ENCODE results near the gene BFSP2.

Gene BFSP2, protein sequence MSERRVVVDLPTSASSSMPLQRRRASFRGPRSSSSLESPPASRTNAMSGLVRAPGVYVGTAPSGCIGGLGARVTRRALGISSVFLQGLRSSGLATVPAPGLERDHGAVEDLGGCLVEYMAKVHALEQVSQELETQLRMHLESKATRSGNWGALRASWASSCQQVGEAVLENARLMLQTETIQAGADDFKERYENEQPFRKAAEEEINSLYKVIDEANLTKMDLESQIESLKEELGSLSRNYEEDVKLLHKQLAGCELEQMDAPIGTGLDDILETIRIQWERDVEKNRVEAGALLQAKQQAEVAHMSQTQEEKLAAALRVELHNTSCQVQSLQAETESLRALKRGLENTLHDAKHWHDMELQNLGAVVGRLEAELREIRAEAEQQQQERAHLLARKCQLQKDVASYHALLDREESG

DNA sequence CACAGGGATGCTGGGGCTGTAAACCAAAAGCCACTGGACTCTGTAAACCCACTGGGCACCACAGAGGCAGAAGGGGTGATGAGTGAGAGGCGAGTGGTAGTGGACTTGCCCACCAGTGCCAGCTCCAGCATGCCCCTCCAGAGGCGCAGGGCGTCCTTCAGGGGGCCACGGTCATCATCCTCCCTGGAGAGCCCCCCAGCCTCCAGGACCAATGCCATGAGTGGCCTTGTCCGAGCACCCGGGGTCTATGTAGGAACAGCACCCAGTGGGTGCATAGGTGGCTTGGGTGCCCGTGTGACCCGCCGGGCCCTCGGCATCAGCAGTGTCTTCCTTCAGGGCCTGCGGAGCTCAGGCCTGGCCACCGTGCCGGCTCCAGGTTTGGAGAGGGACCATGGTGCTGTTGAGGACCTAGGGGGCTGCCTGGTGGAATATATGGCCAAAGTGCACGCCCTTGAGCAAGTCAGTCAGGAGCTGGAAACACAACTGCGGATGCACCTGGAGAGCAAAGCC, at the start of gene BFSP2:
TSS of gene BFSP2 (plus strand) at position 51 of the 510 bp plus-strand sequence. CDS start at position 79, 28 bp downstream.
- DNase-seq: no peak

DNA sequence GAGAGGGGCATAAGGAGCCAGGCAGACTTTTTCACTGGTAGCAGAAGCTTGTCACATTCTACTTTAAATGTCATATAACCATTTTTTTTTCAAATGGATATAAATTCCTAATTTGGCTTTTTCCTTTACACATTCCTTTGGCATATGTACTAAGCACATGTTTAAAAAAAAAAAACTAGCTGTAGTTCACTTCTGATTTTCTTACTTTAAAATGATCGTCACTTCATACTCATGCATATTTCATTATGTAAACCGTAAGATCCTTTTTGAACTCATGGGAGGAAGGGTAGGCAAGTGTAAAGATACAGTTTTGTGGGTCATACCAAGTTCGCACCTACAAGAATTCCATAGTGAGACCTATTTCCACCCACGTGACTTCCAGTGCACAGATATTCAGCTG, 45.1 kb upstream of the BFSP2 start:
- DNase-seq: no peak

- no peak for DNase-seq
These were observed 39.4 kb upstream of the BFSP2 start for GRCh38 chr3:133360476-133360875.

DNA sequence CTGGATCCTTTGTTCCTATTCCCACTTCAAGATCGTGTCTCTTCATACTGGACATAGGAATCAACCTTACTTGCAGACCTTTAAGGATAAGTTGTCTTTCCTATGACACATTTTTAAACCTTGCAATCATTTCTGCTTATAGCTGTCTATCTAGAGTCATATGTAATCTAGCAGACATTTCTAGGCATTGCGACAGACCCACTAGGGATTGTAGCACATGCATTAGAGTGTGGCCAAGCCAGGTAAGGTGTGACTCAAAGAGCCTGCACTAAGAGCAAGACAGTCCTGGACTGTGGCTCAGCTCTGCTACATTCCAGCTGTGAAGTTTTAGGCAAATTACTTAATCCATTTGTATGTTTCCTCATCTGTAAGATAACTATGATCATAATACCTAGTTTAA, 38.8 kb upstream of the BFSP2 start:
- no peak for DNase-seq

DNA sequence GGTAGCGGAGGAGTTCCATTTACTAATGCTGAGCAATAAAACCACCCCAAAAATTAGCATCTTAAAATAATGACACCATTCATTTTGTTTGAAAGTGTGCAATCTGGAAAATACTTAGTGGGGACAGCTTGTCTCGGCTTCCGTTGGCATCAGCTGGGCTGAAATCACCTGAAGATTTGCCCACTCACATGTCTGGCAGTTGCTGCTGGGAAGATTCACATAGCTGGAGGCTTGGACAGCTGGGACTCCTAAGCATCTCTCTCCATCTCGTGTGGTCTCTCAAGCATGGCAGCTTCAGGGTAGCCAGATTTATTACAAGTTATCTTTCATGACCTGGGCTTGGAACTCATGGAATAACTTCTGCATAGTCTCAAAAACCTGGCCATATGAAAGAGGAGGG, 38.4 kb upstream of the BFSP2 start:
- DNase-seq: no peak

- no peak for DNase-seq
These were observed 37.3 kb upstream of the BFSP2 start for GRCh38 chr3:133362539-133362938.

GRCh38 chr3:133364704-133365103, 35.2 kb upstream of the BFSP2 start:
- no peak for DNase-seq

GRCh38 chr3:133366921-133367320, 32.9 kb upstream of the BFSP2 start:
- no peak for DNase-seq

DNA sequence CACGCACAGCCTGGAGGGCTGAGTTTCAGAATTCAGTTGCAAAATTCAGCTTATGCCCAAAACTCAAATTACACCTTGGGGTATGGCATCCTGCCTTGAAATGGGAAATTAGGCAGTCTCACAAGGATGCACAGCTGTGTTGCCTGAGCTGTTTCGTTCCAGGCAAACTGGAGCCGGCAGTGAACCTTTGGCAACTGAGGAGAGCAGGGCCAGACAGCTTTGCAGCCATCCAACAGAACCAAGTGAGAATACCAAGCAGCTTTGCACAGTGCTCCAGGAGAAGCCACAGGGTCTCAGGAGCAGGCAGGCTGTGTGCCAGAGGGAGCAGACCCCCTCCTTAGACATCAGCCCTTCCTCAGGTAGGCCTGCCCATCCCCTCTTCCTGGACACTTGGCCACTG, 32.5 kb upstream of the BFSP2 start:
- DNase-seq: no peak

GRCh38 chr3:133367956-133368355, 31.9 kb upstream of the BFSP2 start:
- DNase-seq: no peak

GRCh38 chr3:133368371-133369067, 31.3 kb upstream of the BFSP2 start:
- no peak for DNase-seq

- no peak for DNase-seq
These were observed 30.8 kb upstream of the BFSP2 start for GRCh38 chr3:133369068-133369440.

DNA sequence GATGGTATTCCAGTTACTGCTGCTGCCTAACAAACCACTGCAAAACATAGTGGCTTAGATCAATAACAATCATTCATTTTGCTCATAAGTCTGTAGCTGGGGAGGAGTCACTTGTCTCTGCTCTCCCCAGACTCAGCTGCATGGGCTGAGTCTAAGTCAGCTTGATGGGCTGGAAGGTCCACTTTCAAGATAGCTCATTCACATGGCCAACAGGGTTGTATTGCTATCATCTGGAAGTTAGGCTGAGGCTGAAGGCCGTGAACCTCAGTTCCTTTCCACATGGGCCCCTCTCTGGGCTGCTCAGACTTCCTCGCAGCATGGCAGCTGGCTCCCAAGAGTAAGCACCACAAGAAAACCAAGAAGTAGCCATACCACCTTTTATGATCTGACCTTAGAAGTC, 28.7 kb upstream of the BFSP2 start:
- no peak for DNase-seq

DNA sequence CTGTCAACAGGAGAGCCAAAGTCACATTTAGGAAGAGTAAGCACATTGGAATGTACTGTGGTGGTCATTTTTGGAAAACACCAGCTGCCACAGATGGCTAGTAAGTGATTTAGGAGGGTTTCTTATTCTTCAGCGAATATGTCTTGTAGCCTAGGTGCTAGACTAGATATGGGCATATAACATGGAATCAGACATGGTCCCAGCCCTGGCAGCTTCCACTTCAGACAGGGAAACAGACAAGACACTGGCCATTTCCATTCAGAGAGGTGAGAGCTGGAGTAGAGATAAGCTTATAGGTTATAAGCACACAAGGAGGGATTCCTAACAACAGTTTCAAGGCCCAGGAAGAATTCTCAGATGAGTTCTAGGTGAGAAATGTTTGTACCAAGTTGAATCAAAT, 28.2 kb upstream of the BFSP2 start:
- DNase-seq: no peak

GRCh38 chr3:133374708-133375402, 25.0 kb upstream of the BFSP2 start:
- no peak for DNase-seq

GRCh38 chr3:133375403-133375745, 24.5 kb upstream of the BFSP2 start:
- DNase-seq: no peak

GRCh38 chr3:133376810-133377209, 23.0 kb upstream of the BFSP2 start:
- DNase-seq: no peak

DNA sequence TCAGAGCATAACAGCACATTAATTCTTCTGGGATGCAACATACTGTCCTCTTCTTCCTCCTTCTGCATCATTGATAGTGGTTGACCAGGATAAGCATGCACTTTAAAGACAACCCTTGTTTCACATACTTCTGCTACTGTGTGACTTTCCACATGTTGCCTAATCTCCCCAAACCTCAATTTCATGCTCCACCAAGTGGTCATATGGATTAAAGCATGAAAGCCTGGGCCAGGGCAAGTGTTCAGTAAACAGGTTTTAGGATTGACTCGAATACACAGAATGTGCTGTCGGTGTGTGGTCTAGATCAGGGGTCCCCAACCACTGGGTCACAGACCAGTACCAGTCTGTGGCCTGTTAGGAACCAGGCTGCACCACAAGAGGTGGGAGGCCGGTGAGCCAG, 22.5 kb upstream of the BFSP2 start:
- DNase-seq: no peak

GRCh38 chr3:133379926-133380325, 19.9 kb upstream of the BFSP2 start:
- DNase-seq: no peak

DNA sequence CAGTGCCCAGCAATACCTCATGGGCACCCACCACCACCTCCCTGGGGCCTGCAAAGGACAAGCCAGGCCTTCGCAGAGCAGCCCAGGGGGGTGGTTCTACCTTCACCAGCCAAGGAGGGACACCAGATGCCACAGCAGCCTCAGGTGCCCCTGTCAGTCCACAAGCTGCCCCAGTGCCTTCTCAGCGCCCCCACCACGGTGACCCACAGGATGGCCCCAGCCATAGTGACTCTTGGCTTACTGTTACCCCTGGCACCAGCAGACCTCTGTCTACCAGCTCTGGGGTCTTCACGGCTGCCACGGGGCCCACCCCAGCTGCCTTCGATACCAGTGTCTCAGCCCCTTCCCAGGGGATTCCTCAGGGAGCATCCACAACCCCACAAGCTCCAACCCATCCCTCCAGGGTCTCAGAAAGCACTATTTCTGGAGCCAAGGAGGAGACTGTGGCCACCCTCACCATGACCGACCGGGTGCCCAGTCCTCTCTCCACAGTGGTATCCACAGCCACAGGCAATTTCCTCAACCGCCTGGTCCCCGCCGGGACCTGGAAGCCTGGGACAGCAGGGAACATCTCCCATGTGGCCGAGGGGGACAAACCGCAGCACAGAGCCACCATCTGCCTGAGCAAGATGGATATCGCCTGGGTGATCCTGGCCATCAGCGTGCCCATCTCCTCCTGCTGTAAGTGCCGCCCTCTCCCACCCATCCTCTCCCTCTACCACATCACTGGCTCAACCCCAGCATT, 19.2 kb upstream of the BFSP2 start:
- no peak for DNase-seq

GRCh38 chr3:133381346-133382109, 18.3 kb upstream of the BFSP2 start:
- DNase-seq: no peak

DNA sequence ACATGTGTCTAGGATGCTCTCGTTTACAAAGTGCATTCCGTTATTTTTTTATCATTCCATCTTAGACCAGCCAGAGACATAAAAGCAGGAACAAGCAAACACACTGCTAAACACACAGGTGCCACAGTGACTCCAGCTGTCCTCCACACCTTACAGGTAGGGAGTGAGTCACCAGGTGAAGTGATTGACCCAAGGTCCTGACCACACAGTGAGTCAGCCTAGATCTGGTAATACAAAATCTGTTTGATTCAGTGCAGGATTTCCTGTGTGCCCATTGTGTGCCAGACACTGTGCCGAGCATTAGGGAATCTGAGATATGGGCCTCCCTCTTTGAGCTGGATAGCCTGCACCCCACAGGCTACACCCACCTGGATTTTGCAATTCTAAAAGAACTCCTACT, 16.7 kb upstream of the BFSP2 start:
- DNase-seq: no peak
